NK-92 (cell line): ENCODE measurements around the gene RELB.

Experiments
- DNase-seq: peaks from one replicate; lab custom pipeline; 2025; ENCODE audit not compliant: unreplicated experiment; lab: John Stamatoyannopoulos, UW

The RELB gene

GRCh38 chr19:45019187-45019586, 17.9 kb downstream of the RELB start:
- no peak for DNase-seq

DNA sequence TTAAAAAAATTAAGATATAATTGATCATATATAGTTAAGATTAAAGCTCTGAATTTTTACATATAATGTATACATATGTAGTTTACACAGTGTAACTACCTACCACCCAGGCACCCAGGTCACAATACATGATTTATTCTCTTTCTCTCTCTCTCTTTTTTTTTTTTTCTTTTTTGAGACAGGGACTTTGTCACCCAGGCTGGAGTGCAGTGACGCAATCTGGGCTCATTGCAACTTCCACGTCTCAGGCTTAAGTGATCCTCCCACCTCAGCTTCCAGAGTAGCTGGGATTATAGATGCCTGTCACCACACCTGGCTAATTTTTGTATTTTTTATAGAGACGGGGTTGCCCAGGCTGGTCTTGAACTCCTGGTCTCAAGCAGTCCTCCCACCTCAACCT, 18.8 kb downstream of the RELB start:
- no peak for DNase-seq

- no peak for DNase-seq
Observed at GRCh38 chr19:45021971-45022370, 20.7 kb downstream of the RELB start.

DNA sequence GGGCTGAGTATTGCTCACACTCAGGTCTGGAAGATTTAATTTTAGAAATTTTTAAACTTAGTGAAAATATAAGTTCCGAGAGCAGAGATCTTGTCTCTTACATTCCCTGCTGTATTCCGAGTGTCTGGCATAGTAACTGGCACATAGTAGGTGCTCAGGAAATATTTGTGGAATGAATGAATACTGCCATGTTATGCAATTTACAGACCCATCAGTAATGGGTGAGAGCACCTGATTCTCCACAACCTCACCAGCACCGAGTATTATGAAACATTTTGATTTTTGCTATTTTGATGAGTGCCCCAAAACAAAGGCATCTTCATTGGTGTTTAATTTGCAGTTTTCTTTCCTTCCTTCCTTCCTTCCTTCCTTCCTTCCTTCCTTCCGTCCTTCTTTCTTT, 21.8 kb downstream of the RELB start:
- DNase-seq: no peak

DNA sequence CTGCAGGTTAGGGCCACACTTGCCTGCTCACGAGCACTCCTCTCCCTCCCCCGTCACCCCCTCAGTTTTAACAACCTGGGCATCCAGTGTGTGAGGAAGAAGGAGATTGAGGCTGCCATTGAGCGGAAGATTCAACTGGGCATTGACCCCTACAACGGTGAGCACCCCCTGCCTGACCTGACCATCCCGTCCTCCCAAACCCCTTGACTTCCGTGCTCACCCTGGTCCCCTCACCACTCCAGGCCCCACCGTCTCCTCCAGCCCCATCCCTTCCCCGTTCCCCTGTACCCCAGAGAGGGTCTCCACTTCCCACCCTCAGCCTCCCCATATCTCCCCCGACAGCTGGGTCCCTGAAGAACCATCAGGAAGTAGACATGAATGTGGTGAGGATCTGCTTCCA, 24.0 kb downstream of the RELB start:
- DNase-seq: no peak

GRCh38 chr19:45027371-45027770, 26.1 kb downstream of the RELB start:
- no peak for DNase-seq

DNA sequence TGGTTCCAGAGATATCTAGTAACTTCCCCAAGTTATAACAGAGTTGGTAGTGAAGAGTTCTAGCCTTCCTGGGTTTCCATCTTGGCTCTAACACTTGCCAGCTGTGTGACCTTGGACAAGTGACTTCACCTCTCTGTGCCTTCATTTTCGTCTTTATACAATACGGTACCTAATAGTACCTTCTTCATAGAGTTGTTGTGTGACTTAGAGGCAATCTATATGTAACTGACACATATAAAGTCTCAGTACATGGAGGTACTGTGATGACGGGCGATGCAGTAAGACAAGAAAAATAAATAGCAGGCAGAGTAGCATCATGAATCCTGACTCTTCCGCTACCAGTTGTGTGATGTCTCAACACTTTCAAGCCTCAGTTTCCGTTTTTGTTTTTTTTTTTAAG, 29.6 kb downstream of the RELB start:
- no peak for DNase-seq

GRCh38 chr19:45032421-45032820, 31.2 kb downstream of the RELB start:
- no peak for DNase-seq

DNA sequence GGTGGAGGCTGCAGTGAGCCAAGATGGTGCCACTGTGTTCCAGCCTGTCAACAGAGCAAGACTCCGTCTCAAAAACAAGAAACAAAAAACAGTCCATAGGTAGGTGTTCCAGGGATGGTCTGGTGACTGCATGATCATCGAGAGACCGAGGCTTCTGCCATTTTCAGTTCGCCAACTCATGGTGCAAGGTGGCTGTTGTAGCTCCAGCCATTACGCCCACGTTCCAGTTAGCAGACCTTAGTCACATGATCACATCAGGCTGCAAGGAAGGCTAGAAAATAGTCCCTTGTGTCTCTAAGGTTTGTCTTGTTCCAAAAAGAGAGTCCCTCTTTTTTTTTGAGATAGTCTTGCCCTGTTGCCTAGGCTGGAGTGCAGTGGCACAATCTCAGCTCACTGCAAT, 34.5 kb downstream of the RELB start:
- no peak for DNase-seq

DNA sequence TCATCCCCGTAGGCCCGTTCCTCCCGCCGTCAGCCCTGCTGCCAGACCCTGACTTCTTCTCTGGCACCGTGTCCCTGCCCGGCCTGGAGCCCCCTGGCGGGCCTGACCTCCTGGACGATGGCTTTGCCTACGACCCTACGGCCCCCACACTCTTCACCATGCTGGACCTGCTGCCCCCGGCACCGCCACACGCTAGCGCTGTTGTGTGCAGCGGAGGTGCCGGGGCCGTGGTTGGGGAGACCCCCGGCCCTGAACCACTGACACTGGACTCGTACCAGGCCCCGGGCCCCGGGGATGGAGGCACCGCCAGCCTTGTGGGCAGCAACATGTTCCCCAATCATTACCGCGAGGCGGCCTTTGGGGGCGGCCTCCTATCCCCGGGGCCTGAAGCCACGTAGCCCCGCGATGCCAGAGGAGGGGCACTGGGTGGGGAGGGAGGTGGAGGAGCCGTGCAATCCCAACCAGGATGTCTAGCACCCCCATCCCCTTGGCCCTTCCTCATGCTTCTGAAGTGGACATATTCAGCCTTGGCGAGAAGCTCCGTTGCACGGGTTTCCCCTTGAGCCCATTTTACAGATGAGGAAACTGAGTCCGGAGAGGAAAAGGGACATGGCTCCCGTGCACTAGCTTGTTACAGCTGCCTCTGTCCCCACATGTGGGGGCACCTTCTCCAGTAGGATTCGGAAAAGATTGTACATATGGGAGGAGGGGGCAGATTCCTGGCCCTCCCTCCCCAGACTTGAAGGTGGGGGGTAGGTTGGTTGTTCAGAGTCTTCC, 36.3 kb downstream of the RELB start:
- DNase-seq: no peak

GRCh38 chr19:45038931-45039893, 37.9 kb downstream of the RELB start, which contains the start of gene CLASRP:
TSS of gene CLASRP (plus strand) at chr19:45039045. CDS start at chr19:45040213, 1,168 bp downstream.
- DNase-seq: no peak

- no peak for DNase-seq
Observed at GRCh38 chr19:45040059-45040771, 39.0 kb downstream of the RELB start.

DNA sequence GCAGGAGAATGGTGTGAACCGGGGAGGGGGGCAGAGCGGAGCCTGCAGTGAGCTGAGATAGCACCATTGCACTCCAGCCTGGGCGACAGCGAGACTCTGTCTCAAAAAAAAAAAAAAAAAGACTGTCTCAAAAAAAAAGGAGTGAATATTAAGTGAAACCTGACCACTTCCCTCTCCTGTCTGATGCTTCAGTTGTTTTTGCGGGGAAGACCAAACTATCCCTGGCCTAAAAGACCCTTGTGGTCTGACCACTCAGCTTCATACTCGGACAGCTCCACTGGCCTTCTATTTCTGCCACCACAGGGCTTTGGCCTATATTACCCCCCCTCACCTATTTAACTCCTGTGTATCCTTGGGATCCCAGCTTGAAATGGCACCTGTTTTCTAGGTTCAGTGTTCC, 39.9 kb downstream of the RELB start:
- DNase-seq: no peak

DNA sequence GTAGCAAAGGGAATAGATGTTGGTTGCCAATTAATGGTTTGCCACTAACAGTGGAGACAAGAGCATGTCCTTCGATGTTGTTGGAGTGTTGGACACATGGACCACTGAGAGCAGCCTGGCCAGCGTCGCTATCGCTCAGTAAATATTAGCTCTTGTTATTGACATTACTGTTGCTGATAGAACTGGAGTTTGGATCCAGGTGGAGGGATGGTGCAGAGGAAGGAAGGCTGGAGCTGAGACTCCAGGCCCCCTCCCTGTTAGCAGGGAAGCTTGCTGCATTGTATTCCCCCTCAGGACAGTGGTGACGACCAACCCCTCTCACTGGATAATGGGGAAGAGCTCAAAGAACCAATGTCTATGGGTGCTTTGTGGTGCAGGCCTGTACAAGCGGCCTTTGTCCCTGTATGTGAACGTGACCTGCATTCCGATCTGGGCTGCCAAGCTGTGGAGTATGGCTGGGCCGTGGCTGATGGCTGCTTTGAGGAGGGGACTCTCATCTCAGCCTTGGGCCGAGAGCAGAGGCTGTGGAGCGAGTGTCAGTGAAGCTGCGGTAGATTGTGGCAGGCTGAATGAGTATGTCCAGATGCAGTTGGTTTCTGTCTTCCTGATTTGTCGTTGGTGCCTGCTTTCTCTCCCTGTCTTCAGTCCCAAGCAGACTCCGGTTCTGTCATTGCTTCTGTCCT, 44.5 kb downstream of the RELB start:
- DNase-seq: no peak

DNA sequence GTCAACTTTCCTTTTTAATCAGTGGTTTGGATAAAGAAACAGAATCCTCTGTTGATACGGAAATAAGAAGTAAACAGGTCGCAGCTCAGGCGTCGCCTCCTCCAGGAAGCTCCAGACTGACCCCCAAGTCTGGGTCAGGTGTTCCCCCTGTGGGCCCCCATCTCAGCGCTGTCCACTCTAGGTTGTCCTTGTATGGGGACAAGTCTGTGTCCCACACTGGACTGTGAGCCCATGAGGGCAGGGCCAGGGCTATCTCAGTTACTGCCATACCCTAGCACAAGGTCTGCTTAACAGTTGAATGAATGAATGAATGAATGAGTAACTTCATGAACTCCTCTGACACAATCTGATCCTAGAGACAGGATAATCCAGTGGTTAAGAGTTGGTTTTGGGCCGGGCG, 45.1 kb downstream of the RELB start:
- DNase-seq: no peak

- no peak for DNase-seq
Observed at GRCh38 chr19:45047188-45047797, 46.0 kb downstream of the RELB start.

GRCh38 chr19:45049073-45049736, 47.9 kb downstream of the RELB start:
- no peak for DNase-seq

- DNase-seq: no peak
Observed at GRCh38 chr19:45050036-45050435, 48.8 kb downstream of the RELB start.

- DNase-seq: no peak
Observed at GRCh38 chr19:45051929-45052579, 50.8 kb downstream of the RELB start.
